ENCODE results near the gene LNX2.

GRCh38 chr13:27526516-27526915, 93.8 kb downstream of the LNX2 start:
- TF ChIP-seq CTCF (conservative IDR thresholded peaks at IDR 0.05; ENCODE audit: low read length) = no peak
- no peak for TF ChIP-seq EZH2phosphoT487 (IDR thresholded peaks at IDR 0.05; ENCODE audit: borderline replicate concordance, low read depth, low read length)

All from OCI-LY7 (cell line).